Measurements from ENCODE around the gene KCNG1.

KCNG1 gene

DNA sequence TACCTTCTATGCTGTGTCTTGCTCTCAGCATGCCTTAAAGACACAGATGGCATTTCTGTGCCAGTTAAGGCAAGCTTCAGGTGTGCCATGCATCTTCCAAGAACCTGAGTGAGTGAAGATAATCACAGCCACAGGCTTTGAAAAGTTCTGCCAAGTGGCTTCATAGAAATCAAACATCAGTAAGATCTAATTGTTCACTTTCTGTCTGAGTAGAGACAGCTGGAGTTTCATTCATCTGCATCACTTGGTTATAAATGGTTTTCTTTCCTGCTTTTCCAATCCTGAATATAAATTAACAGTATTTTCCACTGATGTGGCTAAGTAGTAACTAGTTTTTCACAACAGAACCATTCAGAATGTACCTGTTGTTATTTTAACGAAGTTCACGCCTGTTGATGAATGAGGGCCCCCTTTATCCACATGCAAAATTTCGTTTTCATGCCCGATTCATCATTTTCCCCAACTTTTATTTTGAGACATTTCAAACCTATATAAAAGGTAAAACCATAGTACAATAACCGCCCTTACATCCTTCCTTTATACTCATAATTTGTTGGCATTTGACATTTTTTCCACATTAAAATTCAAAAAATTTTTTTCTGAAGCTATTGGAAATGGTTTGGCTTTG lies 38.6 kb upstream of the KCNG1 start:
- no peak overlapping the region for H3K4me3 ChIP-seq (ENCODE audit: low read depth, low read length)
- no peak for DNase-seq (ENCODE audit: low read depth)
- TF ChIP-seq MYC (IDR thresholded peaks at IDR 0.05; ENCODE audit: low read depth, low read length) (no peak), POLR2A (IDR thresholded peaks at IDR 0.05; ENCODE audit: extremely low read depth, insufficient read length) (no peak)
- TF ChIP-seq, protein P1, sequence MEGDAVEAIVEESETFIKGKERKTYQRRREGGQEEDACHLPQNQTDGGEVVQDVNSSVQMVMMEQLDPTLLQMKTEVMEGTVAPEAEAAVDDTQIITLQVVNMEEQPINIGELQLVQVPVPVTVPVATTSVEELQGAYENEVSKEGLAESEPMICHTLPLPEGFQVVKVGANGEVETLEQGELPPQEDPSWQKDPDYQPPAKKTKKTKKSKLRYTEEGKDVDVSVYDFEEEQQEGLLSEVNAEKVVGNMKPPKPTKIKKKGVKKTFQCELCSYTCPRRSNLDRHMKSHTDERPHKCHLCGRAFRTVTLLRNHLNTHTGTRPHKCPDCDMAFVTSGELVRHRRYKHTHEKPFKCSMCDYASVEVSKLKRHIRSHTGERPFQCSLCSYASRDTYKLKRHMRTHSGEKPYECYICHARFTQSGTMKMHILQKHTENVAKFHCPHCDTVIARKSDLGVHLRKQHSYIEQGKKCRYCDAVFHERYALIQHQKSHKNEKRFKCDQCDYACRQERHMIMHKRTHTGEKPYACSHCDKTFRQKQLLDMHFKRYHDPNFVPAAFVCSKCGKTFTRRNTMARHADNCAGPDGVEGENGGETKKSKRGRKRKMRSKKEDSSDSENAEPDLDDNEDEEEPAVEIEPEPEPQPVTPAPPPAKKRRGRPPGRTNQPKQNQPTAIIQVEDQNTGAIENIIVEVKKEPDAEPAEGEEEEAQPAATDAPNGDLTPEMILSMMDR (IDR thresholded peaks at IDR 0.05; ENCODE audit: low read depth, low read length): no peak
- TF ChIP-seq, protein P2, sequence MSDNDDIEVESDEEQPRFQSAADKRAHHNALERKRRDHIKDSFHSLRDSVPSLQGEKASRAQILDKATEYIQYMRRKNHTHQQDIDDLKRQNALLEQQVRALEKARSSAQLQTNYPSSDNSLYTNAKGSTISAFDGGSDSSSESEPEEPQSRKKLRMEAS (IDR thresholded peaks at IDR 0.05; ENCODE audit: low read depth, low read length): no peak

DNA sequence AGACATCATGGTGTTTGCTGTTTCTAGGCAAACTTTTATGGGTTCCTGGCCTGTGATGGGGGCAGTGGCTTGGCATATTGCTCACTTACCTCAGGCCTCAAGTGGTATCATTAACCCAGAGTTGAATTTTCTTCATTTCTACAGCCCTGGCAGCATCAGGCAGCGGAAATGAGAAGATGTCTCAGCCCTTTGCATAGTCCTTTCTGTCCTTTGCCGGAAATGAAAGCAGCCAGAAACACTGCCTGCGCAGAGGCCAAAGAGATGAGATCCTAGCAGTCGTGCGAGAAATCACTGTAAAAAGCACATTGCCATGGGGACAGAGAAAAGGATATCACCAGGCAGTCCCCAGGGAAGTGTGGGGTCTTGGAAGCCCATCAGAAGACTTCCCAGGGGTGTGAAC lies 37.4 kb upstream of the KCNG1 start:
- no peak for DNase-seq (ENCODE audit: low read depth)
- H3K4me3 ChIP-seq (ENCODE audit: low read depth, low read length): no peak overlapping the region
- no peak for TF ChIP-seq POLR2A (IDR thresholded peaks at IDR 0.05; ENCODE audit: extremely low read depth, insufficient read length)
- TF ChIP-seq, protein P1 (IDR thresholded peaks at IDR 0.05; ENCODE audit: low read depth, low read length): no peak
- TF ChIP-seq, protein P2 (IDR thresholded peaks at IDR 0.05; ENCODE audit: low read depth, low read length): no peak
- no peak for TF ChIP-seq MYC (IDR thresholded peaks at IDR 0.05; ENCODE audit: low read depth, low read length)

DNA sequence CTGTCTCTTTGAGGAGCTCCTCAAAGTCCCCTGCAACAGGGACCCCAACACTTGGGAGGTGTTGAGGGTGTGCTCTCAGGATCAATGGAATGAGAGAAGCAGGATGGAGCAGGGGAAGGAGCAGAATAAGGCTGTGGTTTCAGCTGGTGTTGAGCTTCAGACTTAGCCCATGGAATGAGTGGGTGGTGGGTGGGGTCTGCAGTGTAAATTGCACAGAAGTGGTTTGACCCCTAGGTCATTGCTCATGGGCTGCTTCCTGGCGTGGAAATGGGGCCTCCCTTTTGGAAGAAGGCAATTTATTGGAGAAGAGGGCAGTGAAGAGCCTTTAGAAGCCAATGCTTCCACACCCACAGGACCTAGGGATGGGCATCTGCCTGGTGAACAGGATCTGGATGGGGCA lies 37.0 kb upstream of the KCNG1 start:
- TF ChIP-seq MYC (IDR thresholded peaks at IDR 0.05; ENCODE audit: low read depth, low read length) (no peak), POLR2A (IDR thresholded peaks at IDR 0.05; ENCODE audit: extremely low read depth, insufficient read length) (no peak)
- TF ChIP-seq, protein P2 (IDR thresholded peaks at IDR 0.05; ENCODE audit: low read depth, low read length): no peak
- TF ChIP-seq, protein P1 (IDR thresholded peaks at IDR 0.05; ENCODE audit: low read depth, low read length): no peak
- no peak overlapping the region for H3K4me3 ChIP-seq (ENCODE audit: low read depth, low read length)
- peak; percentile 42 for DNase-seq (ENCODE audit: low read depth)

DNA sequence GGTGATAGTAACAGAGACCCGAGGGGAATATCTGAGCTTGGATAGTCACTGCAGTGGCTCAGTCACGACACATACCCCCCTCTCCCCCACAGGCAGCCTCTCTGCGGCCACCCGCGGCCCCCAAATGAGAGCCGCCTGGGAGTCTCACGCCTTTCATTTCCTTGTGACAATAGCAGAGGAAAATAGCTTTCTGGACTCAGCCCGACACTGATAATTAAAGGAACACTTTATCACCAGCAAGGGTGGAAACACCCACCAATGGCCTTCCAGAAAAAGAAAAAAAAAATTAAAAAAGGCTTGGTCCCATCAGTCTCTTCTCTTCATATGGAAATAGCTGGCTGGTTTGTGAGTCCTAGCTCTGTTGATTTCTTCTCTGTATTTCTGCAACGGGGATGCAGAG lies 35.1 kb upstream of the KCNG1 start:
- TF ChIP-seq, protein P2 (IDR thresholded peaks at IDR 0.05; ENCODE audit: low read depth, low read length): no peak
- TF ChIP-seq POLR2A (IDR thresholded peaks at IDR 0.05; ENCODE audit: extremely low read depth, insufficient read length): no peak
- no peak for TF ChIP-seq MYC (IDR thresholded peaks at IDR 0.05; ENCODE audit: low read depth, low read length)
- TF ChIP-seq, protein P1 (IDR thresholded peaks at IDR 0.05; ENCODE audit: low read depth, low read length): no peak
- no peak overlapping the region for H3K4me3 ChIP-seq (ENCODE audit: low read depth, low read length)
- DNase-seq (ENCODE audit: low read depth): no peak

DNA sequence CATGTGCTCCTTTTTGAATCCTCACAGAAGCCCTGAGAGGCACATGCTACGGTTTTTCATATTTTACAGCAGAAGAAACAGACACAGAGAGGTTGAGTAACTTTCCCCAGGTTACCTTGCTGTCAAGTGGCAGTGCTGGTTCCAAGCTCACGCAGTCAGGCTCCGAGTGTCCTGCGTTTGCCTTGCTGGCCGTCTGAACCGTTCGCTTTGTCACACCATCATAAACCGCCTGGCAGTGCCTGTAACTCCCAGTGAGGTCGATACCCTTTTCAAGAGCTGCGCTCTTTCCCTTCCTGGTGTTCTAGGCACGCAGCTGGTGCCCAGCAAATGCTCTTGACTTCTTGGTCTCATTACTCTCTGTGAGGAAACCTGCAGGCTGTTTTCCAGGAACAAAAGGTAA lies 31.3 kb upstream of the KCNG1 start:
- DNase-seq (ENCODE audit: low read depth): no peak
- no peak overlapping the region for H3K4me3 ChIP-seq (ENCODE audit: low read depth, low read length)
- TF ChIP-seq POLR2A (IDR thresholded peaks at IDR 0.05; ENCODE audit: extremely low read depth, insufficient read length): no peak

DNA sequence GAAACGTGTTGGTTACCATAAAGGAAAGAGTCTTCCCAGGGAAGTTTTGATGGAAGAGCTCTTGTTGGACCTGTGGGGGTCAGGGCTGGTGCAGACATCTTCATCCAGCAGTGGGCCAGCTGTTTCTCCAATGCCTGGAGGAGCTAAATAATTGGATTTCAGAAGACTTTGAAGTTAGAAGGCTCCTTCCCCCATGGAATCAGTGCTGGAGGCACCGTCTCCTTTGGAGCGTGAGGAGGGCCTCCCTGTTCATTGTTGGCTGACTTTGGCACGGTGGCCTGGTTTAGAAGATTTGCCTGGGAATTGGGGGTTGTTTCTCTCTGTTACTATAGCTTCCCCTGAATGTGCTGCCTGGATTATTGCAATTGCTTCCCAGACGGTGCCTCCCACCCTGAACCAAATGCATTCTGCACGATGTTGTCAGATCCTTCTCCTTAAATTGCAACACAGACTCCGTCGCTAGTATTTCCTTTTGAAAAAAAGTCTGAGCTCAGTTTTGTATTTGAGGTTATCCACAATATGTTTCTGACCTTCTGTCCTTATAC lies 27.7 kb upstream of the KCNG1 start:
- no peak for DNase-seq (ENCODE audit: low read depth)
- no peak overlapping the region for H3K4me3 ChIP-seq (ENCODE audit: low read depth, low read length)
- TF ChIP-seq MYC (IDR thresholded peaks at IDR 0.05; ENCODE audit: low read depth, low read length) (no peak), POLR2A (IDR thresholded peaks at IDR 0.05; ENCODE audit: extremely low read depth, insufficient read length) (no peak)
- TF ChIP-seq, protein P2 (IDR thresholded peaks at IDR 0.05; ENCODE audit: low read depth, low read length): no peak
- TF ChIP-seq, protein P1 (IDR thresholded peaks at IDR 0.05; ENCODE audit: low read depth, low read length): no peak

Measured in NB4 (cell line).